ENCODE data around the gene DPCD. TPM values are rescaled to one million over a fixed set of nuclear protein-coding genes. Genes with fewer than 3 reads are reported as not detected.

The DPCD gene
- total RNA-seq, 1 donor from 2014 or later = 71.1 TPM

DNA sequence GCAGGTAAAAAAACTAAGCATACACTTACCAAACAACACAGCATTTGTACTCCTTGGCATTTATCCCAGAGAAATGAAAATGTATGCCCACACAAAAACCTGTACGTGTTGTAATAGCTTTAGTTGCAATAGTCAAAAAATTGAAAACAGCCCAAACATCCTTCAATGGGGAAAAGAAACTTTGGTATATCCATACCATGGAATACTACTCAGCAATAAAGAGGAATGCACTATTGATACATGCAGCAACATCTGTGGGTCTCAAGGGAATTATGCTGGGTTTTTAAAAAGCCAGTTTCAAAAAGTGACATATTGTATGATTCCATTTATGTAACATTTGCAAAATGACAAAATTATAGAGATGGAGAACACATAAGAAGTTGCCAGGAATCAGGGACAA lies 35.4 kb downstream of the DPCD start:
- H3K36me3 Mint-ChIP-seq = peaks cover 13% of the 10 kb centered on the region
- Histone ChIP-seq H3K79me2 (ENCODE audit: low read depth) (no peaks in the 10 kb centered on the region), H4K20me1 (ENCODE audit: low read depth) (no peaks in the 10 kb centered on the region), H2AFZ (replicated peaks) (no peak overlapping the region), H3K27me3 (no peaks in the 10 kb centered on the region), H3K9me3 (ENCODE audit: low read depth) (no peaks in the 10 kb centered on the region), H3K27ac (no peak overlapping the region), H3K4me2 (no peak overlapping the region), H3K9ac (no peak overlapping the region), H3K4me1 (peaks cover 26% of the 10 kb centered on the region), H3F3A (ENCODE audit: low read depth) (peaks cover 10% of the 10 kb centered on the region), H3K36me3 (peaks cover 7% of the 10 kb centered on the region), H3K4me3 (no peak overlapping the region)
- H3K27ac Mint-ChIP-seq = no peak overlapping the region
- H3K4me3 Mint-ChIP-seq = no peak overlapping the region
- no peak for DNase-seq (ENCODE audit: low spot score)
- peaks cover 11% of the 10 kb centered on the region for H3K4me1 Mint-ChIP-seq
- TF ChIP-seq EZH2 (IDR thresholded peaks at IDR 0.05) (no peak), EZH2phosphoT487 (IDR thresholded peaks at IDR 0.05) (no peak)
- TF ChIP-seq, protein P1, sequence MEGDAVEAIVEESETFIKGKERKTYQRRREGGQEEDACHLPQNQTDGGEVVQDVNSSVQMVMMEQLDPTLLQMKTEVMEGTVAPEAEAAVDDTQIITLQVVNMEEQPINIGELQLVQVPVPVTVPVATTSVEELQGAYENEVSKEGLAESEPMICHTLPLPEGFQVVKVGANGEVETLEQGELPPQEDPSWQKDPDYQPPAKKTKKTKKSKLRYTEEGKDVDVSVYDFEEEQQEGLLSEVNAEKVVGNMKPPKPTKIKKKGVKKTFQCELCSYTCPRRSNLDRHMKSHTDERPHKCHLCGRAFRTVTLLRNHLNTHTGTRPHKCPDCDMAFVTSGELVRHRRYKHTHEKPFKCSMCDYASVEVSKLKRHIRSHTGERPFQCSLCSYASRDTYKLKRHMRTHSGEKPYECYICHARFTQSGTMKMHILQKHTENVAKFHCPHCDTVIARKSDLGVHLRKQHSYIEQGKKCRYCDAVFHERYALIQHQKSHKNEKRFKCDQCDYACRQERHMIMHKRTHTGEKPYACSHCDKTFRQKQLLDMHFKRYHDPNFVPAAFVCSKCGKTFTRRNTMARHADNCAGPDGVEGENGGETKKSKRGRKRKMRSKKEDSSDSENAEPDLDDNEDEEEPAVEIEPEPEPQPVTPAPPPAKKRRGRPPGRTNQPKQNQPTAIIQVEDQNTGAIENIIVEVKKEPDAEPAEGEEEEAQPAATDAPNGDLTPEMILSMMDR (IDR thresholded peaks at IDR 0.05) = no peak
- no peaks in the 10 kb centered on the region for H3K9me3 Mint-ChIP-seq
- H3K27me3 Mint-ChIP-seq (ENCODE audit: insufficient read depth, low read depth) = peaks cover 8% of the 10 kb centered on the region

DNA sequence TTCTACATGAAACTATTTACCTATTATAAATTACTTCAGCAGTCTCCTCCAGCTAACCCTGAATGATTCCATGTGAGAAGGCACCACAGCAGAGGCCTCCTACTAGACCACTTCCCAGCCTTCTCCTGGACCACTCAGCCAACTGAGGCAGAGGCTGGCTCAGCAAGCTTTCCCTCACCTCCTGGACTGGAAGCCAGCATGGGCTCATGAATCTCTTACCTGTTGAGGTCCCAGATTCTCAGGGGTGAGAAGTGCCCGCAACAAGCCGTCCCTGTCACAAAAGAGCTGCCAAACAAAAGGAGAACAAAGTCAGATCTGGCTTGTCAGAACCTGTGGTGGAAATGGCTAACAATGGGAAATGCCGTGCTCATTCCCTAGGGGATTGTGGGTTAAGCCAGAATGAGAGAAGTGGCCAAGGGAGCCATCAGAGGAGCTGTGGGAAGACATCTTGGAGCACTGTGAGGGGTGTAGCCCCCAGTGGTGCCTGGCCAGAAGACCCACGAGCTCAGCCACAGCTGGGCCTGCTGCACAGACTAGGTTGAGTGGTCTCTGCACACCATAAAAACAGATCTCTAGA lies 36.5 kb downstream of the DPCD start:
- Histone ChIP-seq H3K27ac (no peak overlapping the region), H3K4me2 (no peak overlapping the region), H4K20me1 (ENCODE audit: low read depth) (no peaks in the 10 kb centered on the region), H3K4me3 (no peak overlapping the region), H3K9me3 (ENCODE audit: low read depth) (no peaks in the 10 kb centered on the region), H3K36me3 (peaks cover 7% of the 10 kb centered on the region), H3K9ac (no peak overlapping the region), H2AFZ (replicated peaks) (no peak overlapping the region), H3F3A (ENCODE audit: low read depth) (peaks cover 11% of the 10 kb centered on the region), H3K27me3 (no peaks in the 10 kb centered on the region), H3K79me2 (ENCODE audit: low read depth) (no peaks in the 10 kb centered on the region), H3K4me1 (peaks cover 26% of the 10 kb centered on the region)
- no peak for DNase-seq (ENCODE audit: low spot score)
- peaks cover 9% of the 10 kb centered on the region for H3K4me1 Mint-ChIP-seq
- H3K36me3 Mint-ChIP-seq = peaks cover 13% of the 10 kb centered on the region
- H3K27me3 Mint-ChIP-seq (ENCODE audit: insufficient read depth, low read depth) = peaks cover 7% of the 10 kb centered on the region
- no peak overlapping the region for H3K4me3 Mint-ChIP-seq
- TF ChIP-seq EZH2phosphoT487 (IDR thresholded peaks at IDR 0.05) (no peak), EZH2 (IDR thresholded peaks at IDR 0.05) (no peak)
- TF ChIP-seq, protein P1 (IDR thresholded peaks at IDR 0.05) = no peak
- no peaks in the 10 kb centered on the region for H3K9me3 Mint-ChIP-seq
- no peak overlapping the region for H3K27ac Mint-ChIP-seq

DNA sequence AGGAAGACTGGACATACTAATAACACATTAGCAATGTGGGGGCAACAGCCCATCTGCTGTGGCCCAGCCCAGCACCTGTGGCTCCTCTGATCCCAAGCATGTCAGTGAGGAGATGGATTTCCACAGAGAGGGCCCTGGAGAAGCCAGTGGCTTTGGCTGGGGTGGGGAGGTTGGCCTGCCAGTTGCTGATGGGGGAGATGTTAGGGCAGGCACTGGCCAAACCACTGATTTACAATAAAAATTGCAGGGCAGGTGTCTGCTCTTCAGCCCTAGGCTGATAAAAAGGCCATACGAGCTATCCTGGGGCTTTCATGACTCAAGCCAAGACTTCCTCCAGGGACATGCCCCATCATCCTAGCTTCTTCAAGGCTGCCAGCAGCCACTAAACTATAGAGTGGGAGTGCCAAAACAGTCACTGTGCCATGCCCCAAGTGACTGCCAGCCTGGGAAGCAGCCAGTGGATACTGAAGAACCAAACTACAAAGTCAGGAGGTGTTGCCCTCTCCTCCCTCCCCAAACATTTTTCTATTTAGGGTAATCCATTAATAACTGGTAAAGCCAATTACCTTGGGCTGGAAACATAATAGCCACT lies 37.8 kb downstream of the DPCD start:
- Histone ChIP-seq H3K36me3 (peaks cover 7% of the 10 kb centered on the region), H3K27ac (no peak overlapping the region), H3K9ac (no peak overlapping the region), H3K9me3 (ENCODE audit: low read depth) (no peaks in the 10 kb centered on the region), H3F3A (ENCODE audit: low read depth) (peaks cover 15% of the 10 kb centered on the region), H2AFZ (replicated peaks) (no peak overlapping the region), H3K4me3 (no peak overlapping the region), H3K4me2 (no peak overlapping the region), H3K79me2 (ENCODE audit: low read depth) (no peaks in the 10 kb centered on the region), H3K4me1 (peaks cover 27% of the 10 kb centered on the region), H3K27me3 (no peaks in the 10 kb centered on the region), H4K20me1 (ENCODE audit: low read depth) (peaks cover 7% of the 10 kb centered on the region)
- Mint-ChIP-seq H3K9me3 (no peaks in the 10 kb centered on the region), H3K4me3 (no peak overlapping the region), H3K4me1 (peaks cover 12% of the 10 kb centered on the region), H3K27ac (no peak overlapping the region), H3K36me3 (peaks cover 15% of the 10 kb centered on the region), H3K27me3 (ENCODE audit: insufficient read depth, low read depth) (peaks cover 4% of the 10 kb centered on the region)
- no peak for DNase-seq (ENCODE audit: low spot score)
- TF ChIP-seq EZH2 (IDR thresholded peaks at IDR 0.05) = no peak
- no peak for TF ChIP-seq EZH2phosphoT487 (IDR thresholded peaks at IDR 0.05)
- TF ChIP-seq, protein P1 (IDR thresholded peaks at IDR 0.05) = no peak
